Neural progenitor cell (in vitro differentiated cells): Measurements from ENCODE around the gene ARHGAP22.

Experiments
- CTCF ChIP-seq: fragments of 200-600 bp; sonication (generic); IDR thresholded peaks from 2 replicates; pipeline ENCODE4 v1.5.1; 2017; ENCODE audit warnings: antibody characterized with exemption, mild to moderate bottlenecking
- EZH2phosphoT487 ChIP-seq: fragments of 200-600 bp; sonication (generic); IDR thresholded peaks from 2 replicates; pipeline ENCODE4 v1.6.1; 2017; ENCODE audit warnings: antibody characterized with exemption

- TF ChIP-seq CTCF: no peak
- no peak for TF ChIP-seq EZH2phosphoT487
Observed at GRCh38 chr10:48490571-48490940, 114.3 kb downstream of the ARHGAP22 start.
